ENCODE measurements around the gene ASPA. TPM values are rescaled to one million over a fixed set of nuclear protein-coding genes. Genes with fewer than 3 reads are reported as not detected.
"Not testable (repeated sequence)": the region's sequence is repeated elsewhere in the genome, so short reads cannot be mapped to it uniquely, and the experiment has no call there.

Gene ASPA
- total and polyA plus RNA-seq, 2 of the 13 experiments (the other 11 are each of a cell fraction or from before 2014, with no cell fraction given) = not detected

DNA sequence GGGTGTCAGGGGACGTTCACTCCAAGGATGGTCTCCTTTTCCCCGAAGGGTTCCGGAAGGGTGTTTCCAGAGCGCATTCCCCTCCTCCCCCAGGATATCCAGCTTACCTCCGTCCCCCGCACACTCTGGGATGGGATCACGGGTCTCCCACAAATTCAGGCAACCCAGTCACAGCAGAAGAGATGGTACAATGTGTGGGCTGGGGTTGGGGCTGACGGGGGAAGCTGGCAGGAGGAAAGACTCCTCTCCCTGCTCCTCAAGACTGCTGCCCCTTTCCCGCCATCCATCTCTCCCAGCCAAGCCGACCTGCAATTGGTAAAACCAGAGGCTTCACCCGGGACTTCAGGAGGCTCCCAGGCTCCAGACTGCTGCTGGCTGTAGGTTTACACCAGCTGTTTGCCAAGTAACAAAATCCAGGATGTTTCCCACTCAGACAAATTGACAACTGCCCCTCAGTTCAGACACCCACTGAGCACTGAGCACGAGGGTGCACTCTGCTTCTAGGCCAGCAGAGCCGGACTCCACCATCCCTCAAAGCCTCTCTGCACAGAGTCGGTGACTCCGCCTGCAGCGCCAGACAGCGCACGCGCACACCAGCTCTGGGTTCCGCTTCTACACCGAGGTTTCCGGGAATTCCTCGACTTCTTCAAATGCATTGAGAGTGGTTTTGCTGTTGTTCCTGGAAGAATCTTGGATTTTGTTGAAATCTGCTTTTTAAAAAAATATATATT, 37.7 kb downstream of the ASPA start (continued):
- TF ChIP-seq, protein P1, sequence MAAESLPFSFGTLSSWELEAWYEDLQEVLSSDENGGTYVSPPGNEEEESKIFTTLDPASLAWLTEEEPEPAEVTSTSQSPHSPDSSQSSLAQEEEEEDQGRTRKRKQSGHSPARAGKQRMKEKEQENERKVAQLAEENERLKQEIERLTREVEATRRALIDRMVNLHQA (CRISPR knock-in tag; IDR thresholded peaks at IDR 0.05) = no peak
- no peak for TF ChIP-seq MBNL3 (CRISPR knock-in tag; conservative IDR thresholded peaks at IDR 0.05)
- TF ChIP-seq ZNF530 (CRISPR knock-in tag; IDR thresholded peaks at IDR 0.05; ENCODE audit: low read depth) = no peak
- TF ChIP-seq CREB3 (CRISPR knock-in tag; IDR thresholded peaks at IDR 0.05) = no peak

GRCh38 chr17:3514167-3514566, 38.4 kb downstream of the ASPA start:
- H3K4me3 ChIP-seq (replicated peaks in 1 of 3; ENCODE audit: insufficient read depth in 1 of 3, low read depth in 2 of 3, low read length in 3 of 3); BruUV-seq (replicated peaks); POLR2A ChIA-PET; H3K36me3 ChIP-seq (replicated peaks in 1 of 2; ENCODE audit: control insufficient read depth in 1 of 2, insufficient read depth in 2 of 2, low read length in 2 of 2); DNase-seq (ENCODE audit: low spot score); H3K27me3 ChIP-seq (ENCODE audit: control insufficient read depth in 1 of 2, insufficient read depth in 2 of 2, low read length in 2 of 2); H3K4me2 ChIP-seq (ENCODE audit: low read depth, low read length); intact Hi-C loops (cut with micrococcal nuclease; ENCODE audit: unreplicated experiment); H3K4me1 ChIP-seq (ENCODE audit: insufficient read depth, low read length); ATAC-seq; CTCF ChIA-PET (ENCODE audit: low intra/inter-chr PET ratio, low total read pairs); in situ Hi-C loops (cut with HindIII; ENCODE audit: extremely low pct_ligation_motif_present, low pct_unique_long_range_greater_than_20kb); H3K9ac ChIP-seq (ENCODE audit: insufficient read depth, low read depth, low read length); FAIRE-seq; H4K20me1 ChIP-seq (ENCODE audit: insufficient read depth, low read length); H3K27ac ChIP-seq (ENCODE audit: extremely low read length, insufficient read depth, low read length); H3K9me3 ChIP-seq (ENCODE audit: low read length); H3K79me2 ChIP-seq (ENCODE audit: insufficient read depth, low read length); H2AFZ ChIP-seq (ENCODE audit: low read length): not testable (repeated sequence)
- 91% methylated on average over 11 of the region's 11 CpGs for WGBS (ENCODE audit: low lambda C conversion rate)

GRCh38 chr17:3514873-3515272, 39.1 kb downstream of the ASPA start:
- CTCF ChIA-PET (ENCODE audit: low intra/inter-chr PET ratio, low total read pairs) = no interaction called here

More at GRCh38 chr17:3514873-3515272, 39.1 kb downstream of the ASPA start:
- Histone ChIP-seq H4K20me1 (ENCODE audit: insufficient read depth, low read length) (no peaks in the 10 kb centered on the region), H3K9me3 (ENCODE audit: low read length) (no peaks in the 10 kb centered on the region), H2AFZ (ENCODE audit: low read length) (no peak overlapping the region), H3K9ac (ENCODE audit: insufficient read depth, low read depth, low read length) (no peak overlapping the region), H3K4me1 (ENCODE audit: insufficient read depth, low read length) (0 out of 2 replicates have a peak, but pooled peaks cover 6% of the 10 kb centered on the region), H3K27ac (ENCODE audit: extremely low read length, insufficient read depth, low read length) (no peak overlapping the region), H3K27me3 (ENCODE audit: control insufficient read depth in 1 of 2, insufficient read depth in 2 of 2, low read length in 2 of 2) (no peaks in the 10 kb centered on the region), H3K79me2 (ENCODE audit: insufficient read depth, low read length) (no peaks in the 10 kb centered on the region), H3K36me3 (replicated peaks in 1 of 2; ENCODE audit: control insufficient read depth in 1 of 2, insufficient read depth in 2 of 2, low read length in 2 of 2) (no peaks in the 10 kb centered on the region), H3K4me3 (replicated peaks in 1 of 3; ENCODE audit: insufficient read depth in 1 of 3, low read depth in 2 of 3, low read length in 3 of 3) (no peak overlapping the region), H3K4me2 (ENCODE audit: low read depth, low read length) (no peak overlapping the region)
- no peak for TF ChIP-seq FOXK2 (IDR thresholded peaks at IDR 0.05)
- TF ChIP-seq CEBPG (CRISPR knock-in tag; IDR thresholded peaks at IDR 0.05) = no peak
- TF ChIP-seq SETDB1 (CRISPR knock-in tag; IDR thresholded peaks at IDR 0.05; ENCODE audit: borderline replicate concordance) = no peak
- no peak for TF ChIP-seq ZNF546 (CRISPR knock-in tag; conservative IDR thresholded peaks at IDR 0.05)
- no peak for TF ChIP-seq ZNF432 (CRISPR knock-in tag; IDR thresholded peaks at IDR 0.05; ENCODE audit: borderline replicate concordance)
- TF ChIP-seq, protein P2, sequence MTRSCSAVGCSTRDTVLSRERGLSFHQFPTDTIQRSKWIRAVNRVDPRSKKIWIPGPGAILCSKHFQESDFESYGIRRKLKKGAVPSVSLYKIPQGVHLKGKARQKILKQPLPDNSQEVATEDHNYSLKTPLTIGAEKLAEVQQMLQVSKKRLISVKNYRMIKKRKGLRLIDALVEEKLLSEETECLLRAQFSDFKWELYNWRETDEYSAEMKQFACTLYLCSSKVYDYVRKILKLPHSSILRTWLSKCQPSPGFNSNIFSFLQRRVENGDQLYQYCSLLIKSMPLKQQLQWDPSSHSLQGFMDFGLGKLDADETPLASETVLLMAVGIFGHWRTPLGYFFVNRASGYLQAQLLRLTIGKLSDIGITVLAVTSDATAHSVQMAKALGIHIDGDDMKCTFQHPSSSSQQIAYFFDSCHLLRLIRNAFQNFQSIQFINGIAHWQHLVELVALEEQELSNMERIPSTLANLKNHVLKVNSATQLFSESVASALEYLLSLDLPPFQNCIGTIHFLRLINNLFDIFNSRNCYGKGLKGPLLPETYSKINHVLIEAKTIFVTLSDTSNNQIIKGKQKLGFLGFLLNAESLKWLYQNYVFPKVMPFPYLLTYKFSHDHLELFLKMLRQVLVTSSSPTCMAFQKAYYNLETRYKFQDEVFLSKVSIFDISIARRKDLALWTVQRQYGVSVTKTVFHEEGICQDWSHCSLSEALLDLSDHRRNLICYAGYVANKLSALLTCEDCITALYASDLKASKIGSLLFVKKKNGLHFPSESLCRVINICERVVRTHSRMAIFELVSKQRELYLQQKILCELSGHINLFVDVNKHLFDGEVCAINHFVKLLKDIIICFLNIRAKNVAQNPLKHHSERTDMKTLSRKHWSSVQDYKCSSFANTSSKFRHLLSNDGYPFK (CRISPR knock-in tag; IDR thresholded peaks at IDR 0.05; ENCODE audit: borderline replicate concordance) = no peak
- POLR2A ChIA-PET = no interaction called here
- WGBS (ENCODE audit: low lambda C conversion rate) = 80% methylated on average over 9 of the region's 9 CpGs
- in situ Hi-C loops (cut with HindIII; ENCODE audit: extremely low pct_ligation_motif_present, low pct_unique_long_range_greater_than_20kb) = no loop called here
- no TSS peak for BruUV-seq (replicated peaks)
- intact Hi-C loops (cut with micrococcal nuclease; ENCODE audit: unreplicated experiment) = no loop called here
- FAIRE-seq = no peak
- no peak for DNase-seq (ENCODE audit: low spot score)
- ATAC-seq = no peak
